H1 (cell line): ENCODE data around the gene PSMA5. TPM values are rescaled to one million over a fixed set of nuclear protein-coding genes. Genes with fewer than 3 reads are reported as not detected.

Experiments used
- CTCF ChIA-PET: fragments of 300-600 bp; sonication (Branson Sonifier 250); formaldehyde crosslinking; loops from one replicate; lab custom pipeline; 2021; ENCODE audit not compliant: partially characterized antibody; lab: Charles Lee
- POLR2A ChIA-PET: fragments of 300-600 bp; sonication (Branson Sonifier 250); formaldehyde crosslinking; loops from one replicate; lab custom pipeline; 2021; ENCODE audit warnings: inconsistent platforms; ENCODE audit not compliant: partially characterized antibody; lab: Charles Lee
- DNase-seq, 2 experiments: peaks; one replicate each; pipeline versions ENCODE4 v3.0.0 to v3.0.0-alpha.2; 2010 to 2022; ENCODE audit warnings: low spot score in 2 of 2, low read depth in 1 of 2, mixed read lengths in 1 of 2
- FAIRE-seq: peaks from 2 replicates; lab custom pipeline; 2011; peaks lifted over from hg19 to GRCh38; lab: Jason Lieb, UNC
- H2AFZ ChIP-seq: 2 replicates; pipeline ENCODE4 v1.8.1; 2012; ENCODE audit warnings: low read length, inconsistent platforms
- H2AK5ac ChIP-seq: 2 replicates; pipeline ENCODE4 v1.6.1; 2013; ENCODE audit warnings: low read depth, low read length
- H2BK120ac ChIP-seq: replicated peaks from 2 replicates; pipeline ENCODE3; 2013; ENCODE audit warnings: low read depth, low read length, inconsistent platforms
- H2BK12ac ChIP-seq: 2 replicates; pipeline ENCODE4 v1.6.1; 2013; ENCODE audit warnings: low read depth, low read length
- H2BK15ac ChIP-seq: 2 replicates; pipeline ENCODE4 v1.6.1; 2013; ENCODE audit warnings: low read length
- H2BK20ac ChIP-seq: 2 replicates; pipeline ENCODE4 v1.6.1; 2013; ENCODE audit warnings: low read length
- H2BK5ac ChIP-seq: 2 replicates; pipeline ENCODE4 v1.6.1; 2013; ENCODE audit warnings: low read depth, low read length
- H3K14ac ChIP-seq: 2 replicates; pipeline ENCODE4 v1.6.1; 2013; ENCODE audit warnings: inconsistent platforms; ENCODE audit not compliant: insufficient read length
- H3K18ac ChIP-seq: 2 replicates; pipeline ENCODE4 v1.6.1; 2013; ENCODE audit warnings: low read length; ENCODE audit errors: extremely low read depth
- H3K23ac ChIP-seq: 2 replicates; pipeline ENCODE4 v1.6.1; 2013; ENCODE audit warnings: inconsistent platforms; ENCODE audit not compliant: insufficient read length
- H3K23me2 ChIP-seq: 2 replicates; pipeline ENCODE4 v1.6.1; 2013; ENCODE audit warnings: low read depth, low read length
- H3K27ac ChIP-seq: 2 replicates; pipeline ENCODE4 v1.6.1; 2011; ENCODE audit warnings: low read depth, low read length, inconsistent platforms
- H3K27me3 ChIP-seq, 4 experiments: replicated peaks in 1 of 4; 1 replicate in 1 of 4; 2 replicates in 3 of 4; pipeline versions ENCODE4 v1.6.1 to v1.8.1; 2011 to 2013; ENCODE audit warnings: low read length in 3 of 4, mild to moderate bottlenecking in 3 of 4, inconsistent platforms in 2 of 4, mixed read lengths in 2 of 4, moderate library complexity in 1 of 4; ENCODE audit not compliant: control insufficient read depth in 3 of 4, insufficient read depth in 3 of 4; ENCODE audit errors: extremely low read depth in 1 of 4
- H3K36me3 ChIP-seq, 4 experiments: 2 replicates each; pipeline versions ENCODE4 v1.6.1 to v1.8.1; 2011 to 2013; ENCODE audit warnings: mild to moderate bottlenecking in 4 of 4, low read length in 3 of 4, moderate library complexity in 2 of 4, control low read depth in 1 of 4, inconsistent platforms in 1 of 4; ENCODE audit not compliant: insufficient read depth in 4 of 4, control insufficient read depth in 2 of 4
- H3K4ac ChIP-seq: replicated peaks from 2 replicates; pipeline ENCODE3; 2013; ENCODE audit warnings: low read length, low read depth, mixed read lengths, inconsistent platforms; ENCODE audit not compliant: insufficient read length
- H3K4me1 ChIP-seq, 4 experiments: replicated peaks in 1 of 4; 1 replicate in 1 of 4; 2 replicates in 3 of 4; pipeline versions ENCODE4 v1.6.1 to v1.8.1; 2011 to 2013; ENCODE audit warnings: low read length in 3 of 4, inconsistent platforms in 2 of 4, mixed read lengths in 1 of 4; ENCODE audit not compliant: insufficient read depth in 4 of 4, control insufficient read depth in 3 of 4
- H3K4me2 ChIP-seq, 2 experiments: 2 replicates each; pipeline versions ENCODE4 v1.6.1 to v1.8.1; 2011 to 2013; ENCODE audit warnings: low read depth in 2 of 2, low read length in 2 of 2, control low read depth in 1 of 2, inconsistent platforms in 1 of 2, mild to moderate bottlenecking in 1 of 2; ENCODE audit not compliant: insufficient read depth in 1 of 2
- H3K4me3 ChIP-seq, 4 experiments: fragments of 200-600, 300-600 bp in 1 of 4; sonication (generic), shearing (Covaris generic), sonication (Bioruptor Twin) in 1 of 4; 2 replicates each; pipeline versions ENCODE4 v1.5.1 to v1.8.1; 2011 to 2016; ENCODE audit warnings: low read length in 4 of 4, low read depth in 3 of 4, control low read depth in 2 of 4, inconsistent platforms in 2 of 4, mild to moderate bottlenecking in 2 of 4, mixed read lengths in 1 of 4, moderate library complexity in 1 of 4; ENCODE audit not compliant: insufficient read depth in 2 of 4; ENCODE audit errors: extremely low read depth in 1 of 4
- H3K56ac ChIP-seq: replicated peaks from 2 replicates; pipeline ENCODE3; 2013; ENCODE audit warnings: low read depth, mild to moderate bottlenecking, mixed read lengths, low read length, inconsistent platforms; ENCODE audit not compliant: insufficient read length
- H3K79me1 ChIP-seq: 2 replicates; pipeline ENCODE4 v1.6.1; 2013; ENCODE audit warnings: low read depth, low read length, control low read depth
- H3K79me2 ChIP-seq, 2 experiments: 2 replicates each; pipeline versions ENCODE4 v1.6.1 to v1.8.1; 2012 to 2013; ENCODE audit warnings: low read length in 2 of 2, mild to moderate bottlenecking in 2 of 2, inconsistent platforms in 1 of 2; ENCODE audit not compliant: insufficient read depth in 2 of 2, control insufficient read depth in 1 of 2
- H3K9ac ChIP-seq, 4 experiments: replicated peaks in 1 of 4; 1 replicate in 1 of 4; 2 replicates in 3 of 4; pipeline versions ENCODE4 v1.6.1 to v1.8.1; 2011 to 2013; ENCODE audit warnings: low read depth in 3 of 4, low read length in 3 of 4, control low read depth in 2 of 4, mild to moderate bottlenecking in 2 of 4, moderate library complexity in 2 of 4, inconsistent platforms in 1 of 4; ENCODE audit errors: extremely low read depth in 1 of 4
- H3K9me3 ChIP-seq, 2 experiments: 2 replicates each; pipeline versions ENCODE4 v1.6.1 to v1.8.1; 2012 to 2013; ENCODE audit warnings: mild to moderate bottlenecking in 2 of 2, moderate library complexity in 2 of 2, control low read depth in 1 of 2, inconsistent platforms in 1 of 2, low read depth in 1 of 2, low read length in 1 of 2, mixed read lengths in 1 of 2; ENCODE audit not compliant: insufficient read depth in 2 of 2
- H4K20me1 ChIP-seq, 2 experiments: replicated peaks in 1 of 2; 2 replicates each; pipeline versions ENCODE3 to v1.8.1; 2011 to 2013; ENCODE audit warnings: inconsistent platforms in 2 of 2, low read length in 2 of 2, mild to moderate bottlenecking in 1 of 2; ENCODE audit not compliant: insufficient read depth in 2 of 2, control insufficient read depth in 1 of 2
- H4K5ac ChIP-seq: 2 replicates; pipeline ENCODE4 v1.6.1; 2013; ENCODE audit warnings: low read length, low read depth, mixed read lengths, inconsistent platforms; ENCODE audit not compliant: insufficient read length
- H4K8ac ChIP-seq: 2 replicates; pipeline ENCODE4 v1.8.0; 2013; ENCODE audit warnings: mild to moderate bottlenecking, moderate library complexity, low read length, inconsistent platforms; ENCODE audit not compliant: insufficient read depth; ENCODE audit errors: extremely low read depth
- H4K91ac ChIP-seq: replicated peaks from 2 replicates; pipeline ENCODE3; 2013; ENCODE audit warnings: low read length, mixed read lengths, inconsistent platforms; ENCODE audit not compliant: insufficient read length
- CBX8 ChIP-seq: fragments of 300-800, 300-1000 bp; sonication (generic); IDR thresholded peaks from 2 replicates; pipeline ENCODE4 v1.7.1; 2016; ENCODE audit warnings: low read depth, low read length, borderline replicate concordance
- GTF2F1 ChIP-seq: IDR thresholded peaks from 2 replicates; pipeline ENCODE4 v1.6.1; 2012; ENCODE audit warnings: low read depth, low read length, improper control_type of control experiment, borderline replicate concordance
- HDAC2 ChIP-seq, 2 experiments: fragments of 300-600 bp in 1 of 2; sonication (generic) in 1 of 2; IDR thresholded peaks; 2 replicates each; pipeline ENCODE4 v1.6.1; 2011 to 2012; ENCODE audit warnings: low read depth in 2 of 2, low read length in 2 of 2, mild to moderate bottlenecking in 2 of 2, moderate library complexity in 2 of 2, borderline replicate concordance in 1 of 2, inconsistent platforms in 1 of 2
- RXRA ChIP-seq: IDR thresholded peaks from 2 replicates; pipeline ENCODE4 v1.6.1; 2011; ENCODE audit warnings: low read depth, mild to moderate bottlenecking, low read length, moderate library complexity; ENCODE audit not compliant: insufficient read depth
- SUZ12 ChIP-seq: fragments of 200-600 bp; sonication (generic); IDR thresholded peaks from 2 replicates; pipeline ENCODE4 v1.6.1; 2012; ENCODE audit warnings: mild to moderate bottlenecking, inconsistent platforms, low read length, moderate library complexity, mixed read lengths
- TEAD4 ChIP-seq: IDR thresholded peaks from 2 replicates; pipeline ENCODE4 v1.6.1; 2012; ENCODE audit warnings: low read depth, low read length, inconsistent platforms, mixed read lengths
- WGBS, 2 experiments: shearing (Covaris generic) in 1 of 2; methylation state at CpG; one replicate each; pipeline versions ENCODE4 v1.1.6 to v1.1.7; 2013 to 2015; ENCODE audit warnings: low lambda C conversion rate in 2 of 2, mixed read lengths in 2 of 2, inconsistent platforms in 1 of 2, low coverage in 1 of 2, missing lambda C conversion rate in 1 of 2; ENCODE audit not compliant: insufficient replicate concordance in 2 of 2, insufficient coverage in 1 of 2, insufficient read length in 1 of 2; ENCODE audit errors: extremely low coverage in 1 of 2, missing lambda C conversion rate in 1 of 2; 5-methylcytosine and 5-hydroxymethylcytosine counted together
- polyA plus RNA-seq, 7 experiments: library from polyadenylated mRNA; depleted of rRNA in 3 of 7; stranded (reverse) in 5 of 7; unstranded in 2 of 7; fragments of >200 nt in 5 of 7; fragments of 200-250 nt in 2 of 7; gene quantifications; 1 replicate in 5 of 7; 2 replicates in 1 of 7; 4 replicates in 1 of 7; pipeline versions ENCODE4 v1.2.1 to v1.2.3, GENCODE V29; 2011 to 2013; ENCODE audit warnings: missing spikeins in 2 of 7, mixed read lengths in 2 of 7
- total RNA-seq: library from RNA; stranded (reverse); fragmentation: NEBNext Ultra II Directional; extraction: Animal tissue kit (Norgen Biotek cat#: 25700); gene quantifications from 2 replicates; pipeline ENCODE4 v1.2.1, GENCODE V29; 2021

Gene PSMA5
- total and polyA plus RNA-seq, 2 of the 8 experiments (the other 6 are each of a cell fraction or from before 2014, with no cell fraction given), result 140 to 166 TPM

GRCh38 chr1:109441069-109441468, 14.8 kb upstream of the PSMA5 start:
- no peak overlapping the region for H3K14ac ChIP-seq
- no peak overlapping the region for H3K4me2 ChIP-seq
- TF ChIP-seq TEAD4, result no peak
- no peak for TF ChIP-seq SUZ12
- no peak for TF ChIP-seq RXRA
- no peak for TF ChIP-seq HDAC2 (IDR thresholded peaks at IDR 0.05; ENCODE audit: borderline replicate concordance in 1 of 2, low read depth in 2 of 2, low read length in 2 of 2)
- TF ChIP-seq CBX8, result no peak
- TF ChIP-seq GTF2F1, result no peak
- no peaks in the 10 kb centered on the region; a peak in 1 of 8 replicates for H3K36me3 ChIP-seq
- no peak overlapping the region for H2BK20ac ChIP-seq
- no peak overlapping the region for H3K27ac ChIP-seq
- H2BK15ac ChIP-seq, result no peak overlapping the region
- DNase-seq, result no peak
- H3K4me3 ChIP-seq, result no peak overlapping the region
- peaks cover 2% of the 10 kb centered on the region; the same call in 1 of the 2 replicates for H3K23me2 ChIP-seq
- H4K91ac ChIP-seq, result no peak overlapping the region
- no peaks in the 10 kb centered on the region; a peak in 1 of 4 replicates for H3K9me3 ChIP-seq
- no peaks in the 10 kb centered on the region for H3K79me2 ChIP-seq
- H4K20me1 ChIP-seq, result no peaks in the 10 kb centered on the region
- no peak overlapping the region for H2BK120ac ChIP-seq
- no peaks in the 10 kb centered on the region for H3K79me1 ChIP-seq
- no peaks in the 10 kb centered on the region for H3K27me3 ChIP-seq
- no peak overlapping the region for H4K5ac ChIP-seq
- H3K56ac ChIP-seq, result no peak overlapping the region
- no peak overlapping the region for H3K18ac ChIP-seq
- H3K4me1 ChIP-seq, result no peaks in the 10 kb centered on the region
- FAIRE-seq, result no peak
- no peak overlapping the region for H3K9ac ChIP-seq
- H3K4ac ChIP-seq, result no peak overlapping the region
- no peak overlapping the region for H3K23ac ChIP-seq
- CTCF ChIA-PET, result no interaction called here
- H2AFZ ChIP-seq, result no peak overlapping the region
- no peak overlapping the region for H2BK5ac ChIP-seq
- H2BK12ac ChIP-seq, result no peak overlapping the region
- WGBS, 2 experiments, result 84% methylated on average over 1 of the region's 1 CpG; no CpG with 5 or more reads in 1 of the 2 experiments
- H4K8ac ChIP-seq, result no peak overlapping the region
- POLR2A ChIA-PET, result no interaction called here
- no peak overlapping the region for H2AK5ac ChIP-seq
